Progenitor cell of endocrine pancreas (in vitro differentiated cells): ENCODE results near the gene CDH4. TPM values are rescaled to one million over a fixed set of nuclear protein-coding genes. Genes with fewer than 3 reads are reported as not detected.

ENCODE experiments used
- DNase-seq: peaks from one replicate; pipeline ENCODE4 v3.0.0; 2021; ENCODE audit warnings: low spot score; ENCODE audit not compliant: unreplicated experiment
- H3K27ac Mint-ChIP-seq: 2 replicates; pipeline ENCODE4 v1.8.0; 2021; ENCODE audit warnings: mild to moderate bottlenecking, moderate library complexity, mixed read lengths
- H3K27me3 Mint-ChIP-seq: 2 replicates; pipeline ENCODE4 v1.8.0; 2021; ENCODE audit warnings: mixed read lengths
- H3K36me3 Mint-ChIP-seq: 2 replicates; pipeline ENCODE4 v1.8.0; 2022; ENCODE audit warnings: mixed read lengths; ENCODE audit not compliant: insufficient read depth
- H3K4me1 Mint-ChIP-seq: 2 replicates; pipeline ENCODE4 v1.8.0; 2021; ENCODE audit warnings: low read depth, mixed read lengths
- H3K4me3 Mint-ChIP-seq: 2 replicates; pipeline ENCODE4 v1.8.0; 2021; ENCODE audit warnings: low read depth, mild to moderate bottlenecking, moderate library complexity, mixed read lengths
- H3K9me3 Mint-ChIP-seq: 2 replicates; pipeline ENCODE4 v1.8.0; 2021; ENCODE audit warnings: low read depth, mixed read lengths
- total RNA-seq: library from RNA; stranded (reverse); gene quantifications from 2 replicates; pipeline ENCODE4 v1.2.1, GENCODE V29; 2021
- TF ChIP-seq, protein P1 (sequence below): fragments of 200-600 bp; sonication (generic); IDR thresholded peaks from one replicate; pipeline ENCODE4 v1.5.0; 2021; ENCODE audit warnings: antibody characterized with exemption, mild to moderate bottlenecking; ENCODE audit not compliant: unreplicated experiment

CDH4 gene
- total RNA-seq, 1 donor from 2014 or later, result 0.43 TPM

DNA sequence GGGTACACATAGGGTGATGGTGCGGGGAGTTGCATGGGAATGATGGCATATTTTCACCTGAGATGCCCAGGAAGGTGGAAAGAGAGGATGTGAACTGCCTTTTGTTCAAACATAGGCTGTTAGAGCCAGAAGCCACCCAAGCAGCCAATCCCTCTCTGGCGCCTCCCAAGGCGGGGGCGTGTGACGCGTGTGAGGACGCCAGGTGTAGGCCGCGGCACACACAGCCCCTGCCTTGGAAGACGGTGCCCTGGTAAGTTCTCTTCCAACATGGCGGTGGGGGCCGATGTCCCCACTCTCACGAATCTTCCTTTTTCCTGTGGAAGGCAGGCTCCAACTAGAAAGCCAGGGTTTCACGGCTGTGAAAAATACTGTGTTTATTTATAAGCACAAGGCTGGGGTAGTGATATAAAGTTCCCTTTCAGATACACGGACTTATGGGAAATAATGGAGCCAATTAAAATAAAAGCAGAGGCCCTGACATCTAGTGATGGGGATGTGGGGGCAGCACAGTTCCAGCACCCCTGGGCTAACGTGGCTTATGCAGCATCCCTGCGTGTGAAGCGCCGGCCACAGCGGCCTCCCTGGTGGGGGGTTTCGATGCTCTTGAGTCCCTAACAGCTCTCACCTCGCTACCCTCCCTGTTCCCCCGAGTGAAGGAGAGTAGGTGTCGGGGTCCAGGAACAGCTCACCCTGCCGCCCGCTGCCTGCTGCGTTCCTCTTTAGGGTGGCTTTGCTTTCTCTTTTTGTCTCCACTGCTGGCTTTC lies 28.3 kb downstream of the CDH4 start:
- no peak overlapping the region for H3K4me3 Mint-ChIP-seq
- peaks cover 4% of the 10 kb centered on the region for H3K9me3 Mint-ChIP-seq
- peaks cover 1% of the 10 kb centered on the region for H3K36me3 Mint-ChIP-seq
- H3K27ac Mint-ChIP-seq, result no peak overlapping the region
- TF ChIP-seq, protein P1, sequence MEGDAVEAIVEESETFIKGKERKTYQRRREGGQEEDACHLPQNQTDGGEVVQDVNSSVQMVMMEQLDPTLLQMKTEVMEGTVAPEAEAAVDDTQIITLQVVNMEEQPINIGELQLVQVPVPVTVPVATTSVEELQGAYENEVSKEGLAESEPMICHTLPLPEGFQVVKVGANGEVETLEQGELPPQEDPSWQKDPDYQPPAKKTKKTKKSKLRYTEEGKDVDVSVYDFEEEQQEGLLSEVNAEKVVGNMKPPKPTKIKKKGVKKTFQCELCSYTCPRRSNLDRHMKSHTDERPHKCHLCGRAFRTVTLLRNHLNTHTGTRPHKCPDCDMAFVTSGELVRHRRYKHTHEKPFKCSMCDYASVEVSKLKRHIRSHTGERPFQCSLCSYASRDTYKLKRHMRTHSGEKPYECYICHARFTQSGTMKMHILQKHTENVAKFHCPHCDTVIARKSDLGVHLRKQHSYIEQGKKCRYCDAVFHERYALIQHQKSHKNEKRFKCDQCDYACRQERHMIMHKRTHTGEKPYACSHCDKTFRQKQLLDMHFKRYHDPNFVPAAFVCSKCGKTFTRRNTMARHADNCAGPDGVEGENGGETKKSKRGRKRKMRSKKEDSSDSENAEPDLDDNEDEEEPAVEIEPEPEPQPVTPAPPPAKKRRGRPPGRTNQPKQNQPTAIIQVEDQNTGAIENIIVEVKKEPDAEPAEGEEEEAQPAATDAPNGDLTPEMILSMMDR, result no peak
- peaks cover 42% of the 10 kb centered on the region for H3K27me3 Mint-ChIP-seq
- H3K4me1 Mint-ChIP-seq, result peaks cover 11% of the 10 kb centered on the region
- DNase-seq, result no peak

DNA sequence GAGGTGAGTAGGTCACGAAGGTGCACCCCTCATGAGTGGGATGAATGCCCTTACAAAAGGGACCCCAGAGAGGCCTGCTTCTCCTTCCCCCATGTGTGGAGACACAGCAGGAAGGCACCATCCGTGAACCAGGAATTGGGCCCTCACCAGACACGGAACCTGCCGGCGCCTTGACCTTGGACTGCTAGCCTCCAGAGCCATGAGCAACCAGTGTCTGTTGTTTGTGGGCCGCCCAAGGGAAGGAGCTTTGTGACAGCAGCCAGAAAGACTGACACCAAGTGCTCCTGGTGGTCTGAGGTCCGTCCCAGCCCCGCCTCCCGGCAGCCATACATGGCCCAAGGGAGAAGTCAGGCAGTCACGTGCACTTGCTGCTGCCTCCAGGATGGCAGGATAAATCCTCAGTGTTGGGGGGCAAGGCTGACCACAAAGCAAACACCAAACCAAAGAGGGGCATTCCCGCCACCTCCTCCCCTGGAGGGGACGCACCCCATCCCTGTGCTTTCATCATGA lies 29.3 kb downstream of the CDH4 start:
- peaks cover 38% of the 10 kb centered on the region for H3K27me3 Mint-ChIP-seq
- peaks cover 4% of the 10 kb centered on the region for H3K9me3 Mint-ChIP-seq
- no peak overlapping the region for H3K4me3 Mint-ChIP-seq

DNA sequence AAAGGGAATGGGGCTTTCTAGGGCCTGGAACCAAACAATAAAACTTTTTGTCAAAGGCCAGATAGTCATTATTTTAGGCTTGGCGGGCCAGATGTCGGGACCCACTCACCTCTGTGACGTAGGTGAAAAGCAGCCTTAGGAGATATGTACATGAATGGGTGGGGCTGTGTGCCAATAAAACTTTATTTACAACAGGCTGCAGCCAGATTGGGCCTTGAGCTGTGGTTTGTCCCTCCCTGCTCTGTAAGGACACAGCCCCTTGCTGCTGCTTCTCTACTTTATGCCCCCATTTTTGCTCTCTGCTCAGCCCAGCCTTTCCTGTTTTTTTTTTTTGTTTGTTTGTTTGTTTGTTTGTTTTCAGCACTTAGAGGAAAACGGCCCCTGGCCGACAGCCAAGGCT lies 32.7 kb downstream of the CDH4 start:
- peaks cover 4% of the 10 kb centered on the region for H3K9me3 Mint-ChIP-seq

More for the DNA sequence above, 29.3 kb downstream of the CDH4 start:
- no peak for DNase-seq
- Mint-ChIP-seq H3K4me1 (peaks cover 11% of the 10 kb centered on the region), H3K36me3 (peaks cover 1% of the 10 kb centered on the region), H3K27ac (no peak overlapping the region)
- TF ChIP-seq, protein P1, result no peak

DNA sequence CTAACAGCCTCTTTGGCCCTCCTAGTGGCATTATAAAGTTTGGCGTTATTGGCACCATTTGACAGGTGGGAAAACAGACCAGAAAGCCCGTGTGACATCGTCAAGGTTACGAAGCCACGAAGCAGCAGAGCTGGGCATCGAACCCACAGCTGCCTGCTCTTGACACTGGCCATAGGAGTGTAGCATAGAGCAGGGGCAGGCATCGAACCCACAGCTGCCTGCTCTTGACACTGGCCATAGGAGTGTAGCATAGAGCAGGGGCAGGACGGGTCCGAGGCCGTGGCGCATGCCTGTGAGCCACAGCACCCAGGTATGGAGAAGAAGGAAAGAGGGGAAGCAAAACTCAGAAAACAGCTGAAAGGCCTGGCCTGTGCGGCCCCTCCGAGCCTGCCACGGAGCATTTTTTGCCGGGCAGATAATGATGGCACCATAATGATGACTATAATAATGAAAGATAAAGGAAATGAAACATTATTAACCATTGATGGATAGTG lies 33.1 kb downstream of the CDH4 start:
- Mint-ChIP-seq H3K27ac (no peak overlapping the region), H3K4me3 (no peak overlapping the region), H3K36me3 (peaks cover 1% of the 10 kb centered on the region), H3K4me1 (no peaks in the 10 kb centered on the region), H3K27me3 (peaks cover 24% of the 10 kb centered on the region), H3K9me3 (peaks cover 4% of the 10 kb centered on the region)
- no peak for DNase-seq
- TF ChIP-seq, protein P1, result no peak

More for the DNA sequence above, 32.7 kb downstream of the CDH4 start:
- H3K4me1 Mint-ChIP-seq, result no peaks in the 10 kb centered on the region
- peaks cover 24% of the 10 kb centered on the region for H3K27me3 Mint-ChIP-seq
- peaks cover 1% of the 10 kb centered on the region for H3K36me3 Mint-ChIP-seq
- no peak overlapping the region for H3K4me3 Mint-ChIP-seq
- TF ChIP-seq, protein P1, result no peak
- H3K27ac Mint-ChIP-seq, result no peak overlapping the region
- DNase-seq, result no peak

DNA sequence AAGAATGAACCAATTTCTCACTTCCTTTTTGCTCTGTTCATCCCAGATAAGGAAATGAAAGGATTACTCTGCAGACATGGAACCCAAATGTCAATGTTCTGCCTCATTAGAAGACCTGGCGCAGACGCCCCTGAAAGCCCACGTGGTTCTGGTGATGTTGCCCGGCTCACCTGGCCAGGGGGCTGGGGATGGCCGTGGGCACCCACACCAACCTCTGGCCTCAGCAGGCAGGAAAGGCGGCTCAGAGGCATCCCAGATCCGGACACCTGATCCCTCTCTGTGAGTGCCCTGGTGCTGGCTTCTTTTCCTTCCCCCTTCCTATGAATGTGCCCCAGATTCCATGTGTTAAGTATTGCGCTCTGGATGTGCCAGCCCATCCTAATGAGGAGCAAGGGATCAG lies 33.6 kb downstream of the CDH4 start:
- H3K27ac Mint-ChIP-seq, result no peak overlapping the region
- H3K9me3 Mint-ChIP-seq, result peaks cover 4% of the 10 kb centered on the region
- H3K36me3 Mint-ChIP-seq, result peaks cover 1% of the 10 kb centered on the region
- peaks cover 24% of the 10 kb centered on the region for H3K27me3 Mint-ChIP-seq
- H3K4me1 Mint-ChIP-seq, result no peaks in the 10 kb centered on the region
- H3K4me3 Mint-ChIP-seq, result no peak overlapping the region
- TF ChIP-seq, protein P1, result no peak
- DNase-seq, result no peak
